Neutrophil (primary cell): ENCODE data around the gene SNRNP25.

Experiments
- H3K27ac ChIP-seq: fragments of 200-600 bp; sonication (generic); 2 replicates; pipeline ENCODE4 v1.5.1; 2016; ENCODE audit warnings: mild to moderate bottlenecking, moderate library complexity
- H3K27me3 ChIP-seq: fragments of 200-600 bp; sonication (generic); 2 replicates; pipeline ENCODE4 v1.6.0; 2016; ENCODE audit warnings: mild to moderate bottlenecking
- H3K36me3 ChIP-seq: fragments of 200-600 bp; sonication (generic); 2 replicates; pipeline ENCODE4 v1.5.1; 2017
- H3K4me1 ChIP-seq, 2 experiments: fragments of 200-600 bp in 1 of 2; sonication (generic) in 1 of 2; 1 replicate in 1 of 2; 2 replicates in 1 of 2; pipeline versions ENCODE4 v1.5.1 to v1.6.1; 2013 to 2016; ENCODE audit warnings: low read depth in 1 of 2, low read length in 1 of 2, mild to moderate bottlenecking in 1 of 2, moderate library complexity in 1 of 2; ENCODE audit not compliant: control insufficient read depth in 1 of 2, insufficient read depth in 1 of 2
- H3K4me3 ChIP-seq, 2 experiments: fragments of 200-600 bp in 1 of 2; sonication (generic) in 1 of 2; 1 replicate in 1 of 2; 2 replicates in 1 of 2; pipeline ENCODE4 v1.5.1; 2013 to 2016; ENCODE audit warnings: low read depth in 1 of 2, low read length in 1 of 2, mild to moderate bottlenecking in 1 of 2, moderate library complexity in 1 of 2
- H3K9me3 ChIP-seq: fragments of 200-600 bp; sonication (generic); 2 replicates; pipeline ENCODE4 v1.5.1; 2016
- CTCF ChIP-seq: fragments of 200-600 bp; sonication (generic); IDR thresholded peaks from 2 replicates; pipeline ENCODE4 v1.5.1; 2016; ENCODE audit warnings: antibody characterized with exemption

Gene SNRNP25

GRCh38 chr16:59440-60059, 5.9 kb downstream of the SNRNP25 start:
- TF ChIP-seq CTCF, result no peak
- no peak overlapping the region for H3K4me3 ChIP-seq
- no peak overlapping the region for H3K27ac ChIP-seq
- no peaks in the 10 kb centered on the region for H3K27me3 ChIP-seq
- H3K4me1 ChIP-seq, result peaks cover 0 to under 1% of the 10 kb centered on the region in 2 experiments
- peaks cover 22% of the 10 kb centered on the region for H3K36me3 ChIP-seq
- no peaks in the 10 kb centered on the region for H3K9me3 ChIP-seq

GRCh38 chr16:60166-60565, 6.5 kb downstream of the SNRNP25 start:
- no peaks in the 10 kb centered on the region for H3K9me3 ChIP-seq
- no peak for TF ChIP-seq CTCF
- no peak overlapping the region for H3K4me3 ChIP-seq
- H3K27ac ChIP-seq, result no peak overlapping the region
- peaks cover 22% of the 10 kb centered on the region for H3K36me3 ChIP-seq
- H3K4me1 ChIP-seq, result no peaks in the 10 kb centered on the region
- H3K27me3 ChIP-seq, result no peaks in the 10 kb centered on the region

GRCh38 chr16:60929-61878, 7.6 kb downstream of the SNRNP25 start:
- H3K36me3 ChIP-seq, result peaks cover 17% of the 10 kb centered on the region

GRCh38 chr16:61879-62281, 8.3 kb downstream of the SNRNP25 start:
- H3K4me3 ChIP-seq, result no peak overlapping the region
- H3K36me3 ChIP-seq, result peaks cover 10% of the 10 kb centered on the region
- peaks cover 12% of the 10 kb centered on the region for H3K27me3 ChIP-seq
- H3K27ac ChIP-seq, result no peak overlapping the region
- no peaks in the 10 kb centered on the region for H3K9me3 ChIP-seq
- no peaks in the 10 kb centered on the region for H3K4me1 ChIP-seq
- no peak for TF ChIP-seq CTCF

More at GRCh38 chr16:60929-61878, 7.6 kb downstream of the SNRNP25 start:
- Histone ChIP-seq H3K27me3 (peaks cover 5% of the 10 kb centered on the region), H3K4me3 (no peak overlapping the region), H3K9me3 (no peaks in the 10 kb centered on the region), H3K27ac (no peak overlapping the region), H3K4me1 (no peaks in the 10 kb centered on the region)
- TF ChIP-seq CTCF, result no peak

DNA sequence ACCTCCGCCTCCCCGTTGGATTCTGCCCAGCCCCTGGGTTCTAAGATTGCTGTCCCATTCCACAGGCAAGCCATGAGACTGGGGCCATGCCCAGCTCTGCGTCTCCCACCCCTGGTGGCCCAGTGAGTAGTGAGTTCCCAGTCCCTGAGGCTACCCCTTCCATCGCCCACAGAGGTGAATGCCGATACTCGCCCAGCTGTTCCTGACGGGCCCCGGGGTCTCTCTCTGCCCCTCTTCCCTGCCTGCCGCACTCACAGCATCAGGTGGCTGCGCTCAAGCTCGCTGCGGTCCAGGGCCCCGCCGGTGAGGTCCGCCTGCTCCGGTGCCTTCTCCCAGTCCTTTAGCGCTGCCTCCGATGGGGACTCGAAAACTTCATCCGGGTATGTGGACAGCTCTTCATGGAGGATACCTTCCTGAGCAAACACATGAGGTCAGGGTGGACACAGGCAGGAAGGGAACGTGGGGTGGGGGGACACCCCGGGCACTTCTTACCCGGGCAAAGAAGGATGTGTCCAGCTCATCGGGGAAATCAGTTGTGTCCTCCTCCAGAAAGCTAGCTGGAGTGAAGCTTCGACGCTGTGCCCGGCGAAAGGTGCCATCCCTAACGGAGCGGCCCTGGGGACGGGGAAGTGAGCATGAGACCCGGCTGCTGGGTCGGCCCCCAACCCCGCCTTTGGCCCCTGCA, 8.8 kb downstream of the SNRNP25 start:
- Histone ChIP-seq H3K27me3 (peaks cover 17% of the 10 kb centered on the region), H3K4me1 (no peaks in the 10 kb centered on the region), H3K27ac (no peak overlapping the region), H3K36me3 (peaks cover 4% of the 10 kb centered on the region), H3K4me3 (no peak overlapping the region), H3K9me3 (no peaks in the 10 kb centered on the region)
- no peak for TF ChIP-seq CTCF
